ENCODE data around the gene RALA.

DNA sequence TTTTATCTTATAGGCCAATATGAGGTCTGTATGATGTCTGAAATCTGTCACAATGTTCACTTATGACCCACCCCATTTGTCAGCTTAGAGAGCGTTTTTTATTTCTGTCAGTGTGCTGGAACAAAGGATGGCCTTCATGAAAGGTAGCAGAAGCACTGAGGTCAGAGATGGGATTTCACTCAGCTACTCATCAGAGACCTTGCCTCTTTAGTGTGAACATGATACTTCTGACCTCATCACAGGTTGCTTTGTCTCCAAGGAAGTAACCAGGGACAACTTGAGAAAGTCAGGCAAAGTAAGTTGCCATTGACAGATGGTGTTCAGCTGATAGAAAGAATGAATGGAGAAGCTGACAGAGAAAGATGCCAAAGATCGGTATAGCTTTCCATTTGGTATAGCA lies 40.8 kb upstream of the RALA start:
- TF ChIP-seq, protein P1, sequence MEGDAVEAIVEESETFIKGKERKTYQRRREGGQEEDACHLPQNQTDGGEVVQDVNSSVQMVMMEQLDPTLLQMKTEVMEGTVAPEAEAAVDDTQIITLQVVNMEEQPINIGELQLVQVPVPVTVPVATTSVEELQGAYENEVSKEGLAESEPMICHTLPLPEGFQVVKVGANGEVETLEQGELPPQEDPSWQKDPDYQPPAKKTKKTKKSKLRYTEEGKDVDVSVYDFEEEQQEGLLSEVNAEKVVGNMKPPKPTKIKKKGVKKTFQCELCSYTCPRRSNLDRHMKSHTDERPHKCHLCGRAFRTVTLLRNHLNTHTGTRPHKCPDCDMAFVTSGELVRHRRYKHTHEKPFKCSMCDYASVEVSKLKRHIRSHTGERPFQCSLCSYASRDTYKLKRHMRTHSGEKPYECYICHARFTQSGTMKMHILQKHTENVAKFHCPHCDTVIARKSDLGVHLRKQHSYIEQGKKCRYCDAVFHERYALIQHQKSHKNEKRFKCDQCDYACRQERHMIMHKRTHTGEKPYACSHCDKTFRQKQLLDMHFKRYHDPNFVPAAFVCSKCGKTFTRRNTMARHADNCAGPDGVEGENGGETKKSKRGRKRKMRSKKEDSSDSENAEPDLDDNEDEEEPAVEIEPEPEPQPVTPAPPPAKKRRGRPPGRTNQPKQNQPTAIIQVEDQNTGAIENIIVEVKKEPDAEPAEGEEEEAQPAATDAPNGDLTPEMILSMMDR (IDR thresholded peaks at IDR 0.05) = no peak
- no peak for TF ChIP-seq POLR2A (IDR thresholded peaks at IDR 0.05)

Data from testis (tissue), 2 donors.